HEK293 (cell line): ENCODE data around the gene PSRC1.

Source experiments
- CTCF ChIA-PET: fragments of 350-600 bp; formaldehyde crosslinking; extraction: SDS; loops from one replicate; lab custom pipeline; 2021; ENCODE audit warnings: antibody characterized with exemption; lab: Yijun Ruan, JAX
- POLR2A ChIA-PET: fragments of 300-600 bp; formaldehyde crosslinking; extraction: SDS; loops from one replicate; lab custom pipeline; 2020; ENCODE audit warnings: antibody characterized with exemption, inconsistent platforms; lab: Yijun Ruan, JAX
- H3K27ac ChIP-seq: fragments of 200-500 bp; sonication (Bioruptor generic); 2 replicates; pipeline ENCODE4 v1.5.1; 2014; ENCODE audit warnings: low read depth, low read length, control low read depth, inconsistent platforms; ENCODE audit errors: extremely low read depth
- H3K36me3 ChIP-seq, 2 experiments: fragments of 200-500 bp in 1 of 2; sonication (Bioruptor generic) in 1 of 2; 1 replicate in 1 of 2; 2 replicates in 1 of 2; pipeline ENCODE4 v1.5.1; 2014 to 2017; ENCODE audit warnings: inconsistent platforms in 2 of 2, low read length in 2 of 2; ENCODE audit not compliant: control insufficient read depth in 2 of 2, insufficient read depth in 1 of 2
- H3K4me1 ChIP-seq: fragments of 200-500 bp; sonication (Bioruptor generic); 2 replicates; pipeline ENCODE4 v1.5.1; 2014; ENCODE audit warnings: mild to moderate bottlenecking, low read length, inconsistent platforms; ENCODE audit not compliant: control insufficient read depth, insufficient read depth
- H3K4me3 ChIP-seq: 2 replicates; pipeline ENCODE4 v1.5.1; 2011; ENCODE audit warnings: low read depth, mild to moderate bottlenecking, control low read depth, low read length, moderate library complexity
- H3K9me3 ChIP-seq: fragments of 200-500 bp; sonication (Bioruptor generic); 2 replicates; pipeline ENCODE4 v1.5.1; 2014; ENCODE audit warnings: low read depth, low read length, inconsistent platforms; ENCODE audit not compliant: control insufficient read depth, insufficient read depth
- BCL11A ChIP-seq: fragments of 450-650 bp; formaldehyde crosslinking; IDR thresholded peaks from 2 replicates; pipeline ENCODE4 v1.5.1; 2016; ENCODE audit warnings: low read depth, missing biosample characterization, missing genetic modification characterization
- CTCF ChIP-seq: fragments of 450-650 bp; formaldehyde crosslinking; IDR thresholded peaks from 2 replicates; pipeline ENCODE4 v1.5.1; 2016; ENCODE audit warnings: missing biosample characterization, missing genetic modification characterization
- MEIS1 ChIP-seq: sonication (generic); formaldehyde crosslinking; IDR thresholded peaks from 2 replicates; pipeline ENCODE4 v1.8.1; 2022; ENCODE audit warnings: missing genetic modification reagents, mild to moderate bottlenecking, borderline replicate concordance
- PRDM1 ChIP-seq: fragments of 450-650 bp; formaldehyde crosslinking; IDR thresholded peaks from 2 replicates; pipeline ENCODE4; 2016; ENCODE audit warnings: missing biosample characterization, missing genetic modification characterization
- TRIM28 ChIP-seq: IDR thresholded peaks from 2 replicates; pipeline ENCODE4 v1.6.1; 2011; ENCODE audit warnings: low read length, control low read depth, borderline replicate concordance
- WT1 ChIP-seq: fragments of 450-650 bp; formaldehyde crosslinking; IDR thresholded peaks from 2 replicates; pipeline ENCODE4 v1.5.1; 2016; ENCODE audit warnings: missing biosample characterization, missing genetic modification characterization
- YY1 ChIP-seq: fragments of 450-650 bp; formaldehyde crosslinking; IDR thresholded peaks from 2 replicates; pipeline ENCODE4 v1.5.1; 2018; ENCODE audit warnings: missing biosample characterization, missing genetic modification characterization
- ZBTB26 ChIP-seq: fragments of 450-650 bp; formaldehyde crosslinking; optimal IDR thresholded peaks from 2 replicates; pipeline ENCODE3; 2016; ENCODE audit warnings: missing biosample characterization, mild to moderate bottlenecking, missing genetic modification characterization
- ZBTB8A ChIP-seq: fragments of 450-650 bp; formaldehyde crosslinking; IDR thresholded peaks from 2 replicates; pipeline ENCODE4 v1.5.1; 2016; ENCODE audit warnings: missing biosample characterization, missing genetic modification characterization
- ZFP69B ChIP-seq: fragments of 450-650 bp; formaldehyde crosslinking; IDR thresholded peaks from 2 replicates; pipeline ENCODE4 v1.5.1; 2016; ENCODE audit warnings: missing biosample characterization, missing genetic modification characterization
- ZNF146 ChIP-seq: fragments of 450-650 bp; formaldehyde crosslinking; IDR thresholded peaks from 2 replicates; pipeline ENCODE4 v1.5.1; 2016; ENCODE audit warnings: missing biosample characterization, missing genetic modification characterization
- ZNF24 ChIP-seq: fragments of 450-650 bp; formaldehyde crosslinking; IDR thresholded peaks from 2 replicates; pipeline ENCODE4 v1.5.1; 2016; ENCODE audit warnings: missing biosample characterization, missing genetic modification characterization
- ZNF280C ChIP-seq: fragments of 450-650 bp; formaldehyde crosslinking; IDR thresholded peaks from 2 replicates; pipeline ENCODE4 v1.5.1; 2016; ENCODE audit warnings: missing biosample characterization, missing genetic modification characterization
- ZNF324 ChIP-seq: fragments of 450-650 bp; formaldehyde crosslinking; IDR thresholded peaks from 2 replicates; pipeline ENCODE4 v1.5.1; 2016; ENCODE audit warnings: missing biosample characterization, missing genetic modification characterization
- ZNF341 ChIP-seq: fragments of 450-650 bp; formaldehyde crosslinking; IDR thresholded peaks from 2 replicates; pipeline ENCODE4; 2016; ENCODE audit warnings: low read depth, missing biosample characterization, missing genetic modification characterization
- ZNF37A ChIP-seq: fragments of 450-650 bp; IDR thresholded peaks from 2 replicates; pipeline ENCODE4 v1.5.1; 2018; ENCODE audit warnings: missing biosample characterization, missing genetic modification characterization
- ZNF394 ChIP-seq: fragments of 450-650 bp; formaldehyde crosslinking; IDR thresholded peaks from 2 replicates; pipeline ENCODE4 v1.5.1; 2016; ENCODE audit warnings: missing biosample characterization, missing genetic modification characterization, mild to moderate bottlenecking, moderate library complexity, borderline replicate concordance
- ZNF423 ChIP-seq: fragments of 450-650 bp; formaldehyde crosslinking; IDR thresholded peaks from 2 replicates; pipeline ENCODE4 v1.5.1; 2016; ENCODE audit warnings: missing biosample characterization, missing genetic modification characterization
- ZNF529 ChIP-seq: fragments of 450-650 bp; formaldehyde crosslinking; IDR thresholded peaks from 2 replicates; pipeline ENCODE4 v1.5.1; 2017; ENCODE audit warnings: missing genetic modification characterization, missing biosample characterization; ENCODE audit not compliant: insufficient replicate concordance
- ZNF600 ChIP-seq: fragments of 450-650 bp; formaldehyde crosslinking; IDR thresholded peaks from 2 replicates; pipeline ENCODE4 v1.5.1; 2016; ENCODE audit warnings: missing biosample characterization, missing genetic modification characterization
- ZNF701 ChIP-seq: fragments of 450-650 bp; formaldehyde crosslinking; IDR thresholded peaks from 2 replicates; pipeline ENCODE4 v1.5.1; 2016; ENCODE audit warnings: missing biosample characterization, missing genetic modification characterization
- ZNF837 ChIP-seq: fragments of 450-650 bp; formaldehyde crosslinking; IDR thresholded peaks from 2 replicates; pipeline ENCODE4 v1.5.1; 2016; ENCODE audit warnings: missing biosample characterization, missing genetic modification characterization
- ZSCAN4 ChIP-seq: fragments of 450-650 bp; formaldehyde crosslinking; IDR thresholded peaks from 2 replicates; pipeline ENCODE4 v1.5.1; 2017; ENCODE audit warnings: missing biosample characterization, missing genetic modification characterization

The PSRC1 gene

GRCh38 chr1:109314795-109315194, 31.9 kb upstream of the PSRC1 start (continued):
- TF ChIP-seq ZNF280C (tag by site-specific recombination) (no peak), ZNF423 (tag by site-specific recombination) (no peak), CTCF (tag by site-specific recombination) (no peak)

GRCh38 chr1:109312978-109313775, 30.2 kb upstream of the PSRC1 start:
- TF ChIP-seq ZNF146 (no peak), YY1 (tag by site-specific recombination) (no peak), WT1 (tag by site-specific recombination) (no peak), ZNF37A (tag by site-specific recombination) (no peak), ZBTB26 (no peak), TRIM28 (no peak), ZNF341 (no peak), MEIS1 (CRISPR knock-in tag) (no peak), BCL11A (tag by site-specific recombination) (no peak), PRDM1 (tag by site-specific recombination) (no peak), ZNF837 (tag by site-specific recombination) (no peak), ZNF529 (tag by site-specific recombination) (no peak), ZSCAN4 (tag by site-specific recombination) (no peak), ZNF394 (tag by site-specific recombination) (no peak), ZFP69B (tag by site-specific recombination) (no peak), ZBTB8A (tag by site-specific recombination) (no peak), ZNF24 (no peak), ZNF600 (tag by site-specific recombination) (no peak), ZNF324 (tag by site-specific recombination) (no peak), ZNF701 (no peak)
- Histone ChIP-seq H3K4me1 (no peaks in the 10 kb centered on the region), H3K9me3 (no peaks in the 10 kb centered on the region), H3K36me3 (peaks cover 8 to 67% of the 10 kb centered on the region in 2 experiments; a peak in 2 of 3 replicates), H3K27ac (no peak overlapping the region), H3K4me3 (no peak overlapping the region)
- ChIA-PET POLR2A (interaction anchor here (0.7 to 1.6 kb wide), 2 partner anchors 85 to 106 kb away, joined by 3 to 4 read pairs; partner anchors contain the start of gene SORT1), CTCF (interaction anchor here (0.7 to 1.2 kb wide), 5 partner anchors 10 to 196 kb away, joined by 3 to 7 read pairs (median 5); partner anchors contain the start of gene PSRC1)
